Eye (tissue), 1 donor: Measurements from ENCODE around the gene ASGR2.
"Not testable (repeated sequence)": the region's sequence is repeated elsewhere in the genome, so short reads cannot be mapped to it uniquely, and the experiment has no call there.

Source experiments
- DNase-seq: peaks from one replicate; pipeline ENCODE4 v3.0.0-alpha.2; 2015

Gene ASGR2, protein sequence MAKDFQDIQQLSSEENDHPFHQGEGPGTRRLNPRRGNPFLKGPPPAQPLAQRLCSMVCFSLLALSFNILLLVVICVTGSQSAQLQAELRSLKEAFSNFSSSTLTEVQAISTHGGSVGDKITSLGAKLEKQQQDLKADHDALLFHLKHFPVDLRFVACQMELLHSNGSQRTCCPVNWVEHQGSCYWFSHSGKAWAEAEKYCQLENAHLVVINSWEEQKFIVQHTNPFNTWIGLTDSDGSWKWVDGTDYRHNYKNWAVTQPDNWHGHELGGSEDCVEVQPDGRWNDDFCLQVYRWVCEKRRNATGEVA

DNA sequence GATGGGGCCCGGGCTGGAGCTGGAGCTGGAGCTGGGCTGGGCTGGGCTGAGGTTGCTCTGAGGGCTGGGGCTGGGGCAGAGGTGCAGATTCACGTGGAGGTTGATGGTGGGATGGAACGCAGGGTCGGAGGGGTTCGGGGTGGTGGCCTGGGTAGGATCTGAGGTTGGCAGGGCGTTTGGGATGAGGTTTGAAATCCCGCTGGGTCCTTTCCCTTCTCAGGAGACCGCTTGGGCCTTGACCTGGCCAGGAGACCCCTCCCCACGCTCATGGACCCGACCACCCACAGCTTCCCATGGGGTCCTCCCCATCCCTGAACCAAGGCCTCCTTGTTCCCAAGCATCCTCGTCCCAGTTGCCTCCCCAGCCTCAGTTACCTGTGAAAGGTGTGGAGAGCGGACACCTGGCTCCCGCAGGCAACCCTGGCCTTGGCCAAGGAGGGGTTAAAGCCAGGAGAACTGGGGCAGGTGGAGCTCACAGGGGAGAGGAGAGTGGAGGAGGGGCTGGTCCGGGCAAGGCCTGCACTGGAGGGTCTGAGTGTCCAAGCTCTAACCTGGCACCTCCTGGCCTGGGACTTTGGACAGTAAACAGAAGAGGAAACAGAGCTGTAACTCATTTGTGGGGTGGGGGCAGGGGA, at the start of gene ASGR2:
Gene ASGR2, minus strand, starts transcription at position 582 of the 634 bp plus-strand sequence. CDS start 582 bp downstream, outside the sequence.
- DNase-seq: no peak

DNA sequence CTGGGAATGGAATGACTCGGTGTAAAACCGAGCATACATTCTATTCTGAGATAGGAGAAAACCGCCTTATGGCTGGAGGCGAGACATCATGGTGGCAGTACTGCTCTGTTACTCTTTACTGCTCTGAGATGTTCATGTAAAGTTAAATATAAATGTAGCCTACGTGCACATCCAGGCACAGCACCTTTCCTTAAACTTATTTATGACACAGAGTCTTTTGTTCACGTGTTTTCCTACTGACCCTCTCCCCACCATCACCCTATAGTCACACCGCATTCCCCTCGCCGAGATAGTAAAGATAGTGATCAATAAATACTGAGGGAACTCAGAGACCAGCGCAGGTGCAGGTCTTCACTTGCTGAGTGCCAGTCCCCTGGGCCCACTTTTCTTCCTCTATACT, 44.9 kb upstream of the ASGR2 start:
- not testable (repeated sequence) for DNase-seq

DNA sequence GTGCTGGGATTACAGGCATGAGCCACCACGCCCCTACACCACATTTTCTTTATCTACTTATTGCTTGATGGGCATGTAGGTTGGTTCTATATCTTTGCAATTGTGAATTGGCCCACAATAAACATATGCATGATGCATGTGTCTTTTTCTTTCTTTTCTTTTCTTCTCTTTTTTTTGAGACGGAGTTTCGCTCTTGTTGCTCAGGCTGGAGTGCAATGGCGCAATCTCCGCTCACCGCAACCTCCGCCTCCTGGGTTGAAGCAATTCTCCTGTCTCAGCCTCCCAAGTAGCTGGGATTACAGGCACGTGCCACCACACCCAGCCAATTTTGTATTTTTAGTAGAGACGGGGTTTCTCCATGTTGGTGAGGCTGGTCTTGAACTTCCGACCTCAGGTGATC, 43.8 kb upstream of the ASGR2 start:
- not testable (repeated sequence) for DNase-seq

DNA sequence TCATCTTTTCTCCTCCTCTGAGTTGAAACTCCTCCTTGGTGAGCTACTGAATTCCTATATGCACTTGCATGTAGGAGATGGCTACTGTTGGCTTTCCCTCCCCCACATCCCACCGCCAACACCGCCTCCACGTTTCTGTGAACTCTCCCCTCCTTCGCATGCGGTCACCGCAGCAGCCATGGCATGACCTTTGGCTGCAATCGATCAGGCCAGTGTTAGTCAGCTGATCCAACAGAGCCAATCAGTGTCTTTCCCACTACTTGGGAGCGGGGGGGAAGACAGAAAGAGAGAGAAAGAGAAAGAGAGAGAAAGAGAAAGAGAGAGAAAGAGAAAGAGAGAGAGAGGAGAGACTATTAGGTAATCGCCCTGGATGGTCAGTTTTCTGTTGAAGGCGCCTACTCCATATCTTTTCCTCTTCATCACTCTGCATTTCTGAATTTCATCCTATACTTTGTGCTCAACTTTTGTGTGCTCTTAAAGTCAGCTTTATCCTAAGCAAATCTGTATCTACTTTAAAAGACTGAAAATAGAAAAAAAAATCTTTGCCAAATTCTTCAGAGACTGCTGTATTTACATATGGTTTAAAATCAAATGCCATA, 41.8 kb upstream of the ASGR2 start:
- no peak for DNase-seq

DNA sequence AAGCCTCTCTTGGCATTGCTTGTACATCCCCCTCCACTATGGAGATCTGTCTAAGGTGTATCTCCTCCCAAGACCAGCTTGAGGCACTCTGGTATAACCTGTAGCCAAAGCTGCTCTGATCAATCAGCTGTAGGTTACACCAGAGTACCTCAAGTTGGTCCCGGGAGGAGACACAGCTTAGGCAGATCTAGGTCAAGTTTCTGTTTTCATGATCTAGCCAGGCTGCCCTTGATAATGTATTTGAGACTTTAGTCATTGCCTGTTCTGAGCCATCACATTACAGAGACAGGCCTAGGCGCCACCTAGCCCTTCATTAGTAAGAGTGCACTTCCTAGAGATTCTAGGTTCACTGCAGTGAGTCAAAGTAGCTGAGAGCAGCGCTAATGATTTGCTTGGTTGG, 33.1 kb upstream of the ASGR2 start:
- no peak for DNase-seq

DNA sequence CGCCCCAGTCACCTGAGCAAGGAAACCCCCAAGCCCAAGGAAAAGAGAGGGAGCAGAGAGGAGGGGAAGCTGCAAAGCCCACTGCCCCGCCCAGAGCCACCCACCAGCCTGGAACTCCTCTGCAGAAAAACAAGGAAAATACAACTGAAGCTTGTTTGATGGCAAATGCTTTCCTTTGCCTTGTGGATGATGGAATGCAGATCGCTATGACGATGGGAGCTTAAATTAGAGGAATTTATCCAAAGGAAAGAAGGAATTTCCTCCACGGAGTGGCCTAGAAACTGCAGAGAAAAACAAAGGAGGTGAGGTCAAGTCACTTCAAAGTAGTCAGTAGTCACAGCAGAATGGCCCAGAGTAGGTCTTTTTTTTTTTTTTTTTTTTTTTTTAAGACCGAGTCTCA, 31.5 kb upstream of the ASGR2 start:
- DNase-seq: no peak

DNA sequence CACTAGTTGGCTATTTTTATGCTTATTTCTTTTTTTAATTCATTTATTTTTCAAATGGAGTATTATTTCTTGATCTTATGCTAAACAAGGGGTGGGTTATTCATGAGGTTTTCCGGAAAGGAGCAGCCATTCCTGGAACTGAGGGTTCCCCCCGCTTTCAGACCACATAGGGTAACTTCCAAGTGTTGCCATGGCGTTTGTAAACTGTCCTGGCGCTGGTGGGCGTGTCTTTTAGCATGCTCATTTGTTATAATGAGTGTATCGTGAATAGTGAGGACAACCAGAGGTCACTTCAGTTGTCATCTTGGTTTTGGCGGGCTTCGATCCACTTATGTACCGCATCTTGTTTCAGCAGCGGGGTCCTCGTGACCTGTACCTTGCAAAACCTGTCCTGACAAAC, 29.6 kb upstream of the ASGR2 start:
- no peak for DNase-seq

DNA sequence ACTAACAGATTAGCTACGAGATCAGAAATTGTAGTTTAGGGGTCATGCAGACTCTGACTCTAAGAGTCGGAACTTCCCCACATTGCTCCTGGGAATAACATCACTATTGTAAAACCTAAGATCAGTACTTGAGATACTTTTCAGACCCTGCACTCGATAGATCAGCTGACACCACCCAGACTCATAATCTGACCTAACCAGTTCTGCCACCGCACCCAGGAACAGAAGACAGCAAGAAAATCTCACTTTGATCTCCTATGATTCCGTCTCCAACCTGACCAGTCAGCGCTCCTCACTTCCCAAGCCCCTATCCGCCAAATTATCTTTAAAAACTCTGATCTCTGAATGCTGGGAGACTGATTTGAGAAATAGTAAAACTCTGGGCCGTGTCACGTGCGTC, 27.2 kb upstream of the ASGR2 start:
- no peak for DNase-seq

DNA sequence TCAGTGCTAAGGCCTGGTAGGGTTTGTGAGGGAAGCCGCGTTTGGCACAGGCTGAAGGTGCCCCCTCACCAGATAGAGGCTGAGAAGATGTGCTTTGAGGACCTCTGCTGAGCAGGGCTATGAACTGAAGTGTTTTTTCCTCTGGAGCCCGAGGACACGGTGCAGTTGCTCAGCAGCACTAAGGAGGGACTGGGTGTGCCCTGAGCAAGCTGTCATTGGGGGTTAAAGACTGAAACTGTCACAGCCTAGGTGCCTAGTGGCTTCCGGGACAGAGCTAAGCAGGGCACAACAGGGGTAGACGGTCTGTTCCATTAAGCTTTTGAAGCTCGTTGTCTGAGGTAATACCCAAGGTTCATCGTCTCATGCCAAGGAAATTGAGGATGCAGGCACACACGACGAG, 24.8 kb upstream of the ASGR2 start:
- DNase-seq: no peak

DNA sequence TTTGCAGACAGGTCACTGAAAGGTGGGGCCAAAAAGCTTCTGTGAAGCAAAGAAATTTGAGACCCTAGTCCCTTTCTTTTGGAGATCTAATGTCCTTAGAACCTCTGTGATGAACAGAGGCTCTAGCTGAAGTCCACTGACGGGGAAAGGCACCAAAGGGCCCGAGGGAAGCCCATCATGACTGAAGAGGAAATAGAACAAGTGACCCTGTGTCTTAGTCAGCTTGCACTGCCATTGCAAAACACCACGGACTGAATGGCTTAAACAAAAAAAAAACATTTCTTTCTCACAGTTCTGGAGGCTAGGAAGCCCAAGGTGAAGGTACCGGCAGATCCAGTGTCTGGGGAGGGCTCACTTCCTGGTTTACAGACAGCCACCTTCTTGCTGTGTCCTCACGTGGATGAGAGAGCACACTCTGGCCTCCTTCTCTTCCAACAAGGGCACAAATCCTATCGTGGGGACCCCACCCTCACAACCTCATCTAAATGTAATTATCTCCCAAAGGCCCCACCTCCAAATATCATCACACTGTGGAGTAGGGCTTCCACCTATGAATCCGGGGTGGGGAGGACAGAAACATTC, 24.3 kb upstream of the ASGR2 start:
- no peak for DNase-seq

DNA sequence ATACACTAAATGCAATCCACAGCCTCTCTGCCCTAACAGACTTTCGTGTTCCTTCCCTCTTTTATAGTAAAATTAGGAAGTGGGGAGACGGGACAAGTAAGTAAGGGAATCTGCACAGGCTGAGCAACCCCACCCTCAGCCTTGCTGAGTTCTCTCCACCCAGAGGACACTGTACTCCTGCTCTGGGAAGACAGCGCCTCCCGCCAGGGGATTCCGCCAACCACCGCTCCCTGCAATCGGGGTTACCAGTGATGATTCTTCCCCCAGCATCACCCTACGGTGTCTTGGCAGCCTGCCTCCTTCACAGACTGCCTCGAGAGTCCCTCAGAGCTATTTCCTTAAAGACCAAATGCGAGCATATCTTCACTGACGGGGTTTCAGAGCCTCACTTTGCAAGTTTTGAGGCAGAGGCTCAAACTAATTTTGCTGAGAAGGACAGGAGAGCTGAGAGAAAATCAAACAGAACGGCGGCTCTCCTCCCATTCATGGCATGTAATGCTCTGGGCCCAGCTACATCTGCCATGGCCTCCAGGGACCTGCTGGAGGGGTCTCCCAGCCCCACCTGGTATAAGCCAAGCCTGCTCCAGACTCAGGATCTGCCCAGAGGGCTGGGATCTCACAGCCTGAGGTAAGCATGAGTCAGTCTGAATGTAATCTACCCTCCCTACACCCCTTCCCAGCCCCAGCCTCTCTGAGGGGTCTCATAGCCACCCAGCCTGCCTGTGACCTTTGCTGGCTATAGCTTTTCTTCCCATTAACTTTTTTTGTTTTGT, 22.7 kb upstream of the ASGR2 start:
- no peak for DNase-seq

DNA sequence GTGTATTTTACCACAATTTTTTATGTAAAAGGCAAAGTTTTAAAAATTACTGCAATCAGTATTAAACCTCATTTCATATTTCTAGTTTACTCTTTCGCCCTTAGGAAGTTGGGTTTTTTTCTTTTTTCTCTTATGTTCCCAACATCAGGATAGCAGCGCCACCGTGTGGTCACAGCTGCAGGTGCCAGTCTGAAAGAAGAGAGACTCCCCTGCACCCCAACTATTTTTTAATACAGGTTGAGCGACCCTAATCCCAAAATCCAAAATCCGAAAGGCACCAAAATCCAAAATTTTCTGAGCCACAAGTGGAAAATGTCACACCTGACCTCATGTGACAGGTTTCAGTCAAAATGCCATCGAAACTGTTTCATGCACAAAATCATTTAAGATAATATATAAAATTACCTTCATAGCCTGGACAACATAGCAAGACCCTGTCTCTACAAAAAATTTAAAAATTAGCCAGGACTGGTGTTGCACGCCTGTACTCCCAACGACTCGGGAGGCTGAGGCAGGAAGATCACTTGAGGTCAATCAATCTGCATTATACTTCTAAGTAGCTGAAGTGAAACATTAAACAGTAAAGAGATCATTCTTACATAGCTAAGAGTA, 21.8 kb upstream of the ASGR2 start:
- peak; percentile 90 for DNase-seq

DNA sequence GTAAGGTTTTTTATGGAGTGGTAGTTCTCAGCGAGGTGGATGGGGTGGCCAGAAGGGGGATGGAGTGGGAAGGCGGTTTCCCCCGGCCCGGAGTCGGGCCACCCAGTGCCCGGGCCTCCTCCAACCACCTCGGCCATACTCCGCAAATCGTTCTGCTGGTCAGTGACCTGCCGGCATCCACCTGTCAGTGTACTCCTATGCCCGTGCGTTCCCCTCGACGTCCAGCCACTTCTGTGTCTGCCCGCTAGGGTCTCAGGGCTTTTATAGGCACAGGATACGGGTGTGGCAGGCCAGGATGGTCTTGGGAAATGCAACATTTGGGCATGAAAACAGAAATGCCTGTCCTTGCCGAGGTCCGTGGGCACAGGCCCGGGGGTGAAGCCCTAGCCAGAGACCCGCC, 19.3 kb upstream of the ASGR2 start:
- DNase-seq: no peak

DNA sequence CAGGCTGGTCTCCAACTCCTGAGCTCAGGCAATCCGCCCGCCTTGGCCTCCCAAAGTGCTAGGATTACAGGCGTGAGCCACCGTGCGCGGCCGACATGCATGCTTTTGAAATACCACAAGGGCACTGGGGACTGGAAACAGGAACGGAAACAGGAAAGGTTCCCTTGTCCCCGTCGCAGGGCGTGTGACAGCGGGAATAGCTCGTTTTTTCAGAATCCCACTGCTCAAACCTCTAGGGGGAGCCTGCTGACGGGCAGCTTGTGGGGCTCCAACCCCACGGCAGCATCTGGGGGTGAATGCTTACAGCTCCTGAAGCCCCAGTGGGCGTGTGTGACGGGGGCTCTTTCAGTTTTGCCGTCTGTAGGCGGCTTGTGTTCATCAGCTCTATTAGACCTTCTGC, 18.8 kb upstream of the ASGR2 start:
- no peak for DNase-seq

DNA sequence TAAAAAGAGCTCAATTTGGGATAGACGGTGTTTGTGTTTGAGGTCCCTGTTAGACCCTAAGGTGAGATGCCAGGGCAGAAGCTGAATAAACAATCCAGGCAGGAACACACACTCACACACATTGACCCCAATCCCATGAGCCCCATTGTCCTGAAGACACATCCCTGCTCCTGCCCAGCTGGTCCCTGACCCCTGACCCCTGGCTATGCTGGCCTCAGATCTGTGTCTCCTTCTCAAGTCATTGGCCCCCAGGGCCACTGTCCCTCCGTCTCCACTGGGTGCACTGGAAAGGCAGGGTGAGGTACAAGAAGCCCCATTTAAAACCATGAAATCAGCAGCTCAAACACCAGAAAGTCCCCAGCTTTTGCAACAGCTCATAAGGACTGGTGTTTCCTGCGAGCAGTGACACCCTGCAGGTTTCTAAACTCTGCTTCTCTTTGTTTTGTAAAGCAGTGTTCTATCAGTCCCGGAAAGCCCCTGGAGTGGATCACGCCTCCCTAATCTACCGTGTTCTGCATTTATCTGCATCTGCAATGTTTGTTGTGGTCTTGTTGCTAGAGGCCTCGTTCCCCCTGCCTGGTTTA, 18.0 kb upstream of the ASGR2 start:
- no peak for DNase-seq

DNA sequence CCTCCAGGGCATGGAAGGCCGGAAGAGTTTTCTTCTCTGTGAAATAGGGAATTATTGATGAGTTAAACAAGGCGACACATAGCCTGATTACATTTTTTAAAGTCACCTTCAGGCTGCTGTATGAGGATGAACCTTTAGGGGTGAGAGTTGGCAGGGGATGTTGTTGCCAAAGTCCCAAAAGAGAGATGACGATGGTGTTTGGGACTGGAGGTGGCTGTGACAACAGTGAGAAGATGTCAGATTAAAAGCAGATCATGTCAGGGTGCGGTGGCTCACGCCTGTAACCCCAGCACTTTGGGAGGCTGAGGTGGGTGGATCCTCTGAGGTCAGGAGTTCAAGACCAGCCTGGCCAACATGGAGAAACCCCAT, 16.8 kb upstream of the ASGR2 start:
- DNase-seq: no peak

DNA sequence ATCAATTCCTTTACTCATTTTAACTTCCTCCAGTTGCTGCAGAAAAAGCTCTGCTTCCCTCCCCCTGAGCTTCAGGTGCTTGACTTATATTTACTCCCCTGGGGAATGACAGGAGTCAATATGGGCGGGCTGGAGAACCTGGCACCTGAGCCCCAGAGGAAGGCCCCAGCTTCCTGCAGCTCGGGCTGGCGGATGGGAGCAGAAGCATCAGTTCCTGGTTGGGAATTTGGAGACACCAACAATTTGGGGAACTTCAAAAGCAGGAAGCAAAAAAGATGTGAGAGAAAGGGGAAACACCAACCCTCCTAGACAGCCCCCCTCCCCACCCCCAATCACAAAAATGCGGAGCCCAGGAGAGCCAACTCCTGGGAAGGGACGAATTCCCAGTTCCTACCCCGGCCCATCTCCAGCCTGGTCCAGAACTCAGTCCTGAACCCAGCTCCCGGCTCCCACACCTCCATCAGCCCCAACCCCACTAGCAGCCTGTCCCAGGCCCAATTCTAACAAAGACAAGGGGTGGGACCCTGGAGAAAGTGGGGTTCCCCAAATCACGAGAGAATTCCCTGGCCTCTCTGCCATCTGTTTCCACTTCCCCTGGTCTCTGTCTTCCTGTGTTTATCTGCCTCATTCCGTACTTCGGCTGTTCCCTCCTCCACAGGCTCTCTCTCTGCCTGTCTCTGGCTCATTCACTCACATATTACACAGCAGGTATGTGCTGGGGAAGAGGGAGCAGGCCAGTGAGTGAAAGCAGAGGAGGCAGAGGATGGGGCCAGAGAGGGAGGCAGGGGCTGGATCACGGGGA, 16.2 kb upstream of the ASGR2 start:
- DNase-seq: no peak

DNA sequence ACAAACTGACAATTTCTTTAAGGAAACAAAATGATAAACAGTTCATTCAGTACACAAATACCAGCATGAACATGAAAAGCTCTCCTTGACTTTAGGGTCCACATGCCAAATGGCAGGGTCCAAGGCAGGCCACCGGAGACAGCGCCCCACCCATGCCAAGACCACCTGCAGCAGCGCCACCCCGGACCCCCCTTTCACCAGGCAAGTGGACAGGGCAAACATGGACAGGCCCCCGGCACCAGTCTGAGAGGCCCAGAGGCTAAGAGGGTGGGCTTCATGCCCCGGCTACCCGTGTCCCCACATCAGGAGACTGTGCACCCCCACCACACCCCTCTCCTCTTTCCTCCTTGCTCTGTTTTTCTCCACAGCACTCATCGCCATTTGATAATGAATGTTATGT, 14.7 kb upstream of the ASGR2 start:
- no peak for DNase-seq

DNA sequence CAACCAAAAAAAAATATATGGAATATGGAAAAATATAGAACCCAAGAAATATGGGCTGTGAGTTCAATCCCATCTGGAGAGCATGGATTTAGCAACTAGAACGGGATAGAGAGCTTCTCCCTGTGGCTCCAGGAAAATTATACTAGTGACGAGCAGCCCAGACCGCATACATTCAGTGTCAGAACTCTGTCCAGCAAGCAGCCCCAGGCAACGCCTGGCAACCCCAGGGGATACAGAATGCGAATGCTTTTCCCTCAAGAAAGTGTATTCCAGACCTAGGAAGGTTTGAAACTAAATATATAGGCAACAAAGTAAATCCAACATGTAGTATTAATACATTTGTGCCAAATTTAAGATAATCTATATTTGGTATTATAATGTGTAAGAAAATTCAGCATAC, 13.5 kb upstream of the ASGR2 start:
- DNase-seq: no peak

DNA sequence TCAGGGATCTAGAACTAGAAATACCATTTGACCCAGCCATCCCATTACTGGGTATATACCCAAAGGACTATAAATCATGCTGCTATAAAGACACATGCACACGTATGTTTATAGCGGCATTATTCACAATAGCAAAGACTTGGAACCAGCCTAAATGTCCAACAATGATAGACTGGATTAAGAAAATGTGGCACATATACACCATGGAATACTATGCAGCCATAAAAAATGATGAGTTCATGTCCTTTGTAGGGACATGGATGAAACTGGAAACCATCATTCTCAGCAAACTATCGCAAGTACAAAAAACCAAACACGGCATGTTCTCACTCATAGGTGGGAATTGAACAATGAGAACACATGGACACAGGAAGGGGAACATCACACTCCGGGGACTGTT, 12.9 kb upstream of the ASGR2 start:
- not testable (repeated sequence) for DNase-seq

DNA sequence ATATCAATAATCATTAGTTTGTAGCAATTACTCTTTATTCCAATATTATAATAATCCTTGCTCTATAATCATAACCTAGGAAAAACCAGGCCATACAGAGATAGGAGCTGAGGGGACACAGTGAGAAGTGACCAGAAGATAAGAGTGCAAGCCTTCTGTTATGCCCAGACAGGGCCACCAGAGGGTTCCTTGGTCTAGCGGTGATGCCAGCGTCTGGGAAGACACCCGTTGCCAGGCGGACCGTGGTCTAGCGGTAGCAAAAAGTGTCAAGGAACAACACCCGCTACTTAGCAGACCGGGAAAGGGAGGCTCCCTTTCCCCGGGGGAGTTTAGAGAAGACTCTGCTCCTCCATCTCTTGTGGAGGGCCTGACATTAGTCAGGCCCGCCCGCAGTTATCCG, 11.8 kb upstream of the ASGR2 start:
- not testable (repeated sequence) for DNase-seq

DNA sequence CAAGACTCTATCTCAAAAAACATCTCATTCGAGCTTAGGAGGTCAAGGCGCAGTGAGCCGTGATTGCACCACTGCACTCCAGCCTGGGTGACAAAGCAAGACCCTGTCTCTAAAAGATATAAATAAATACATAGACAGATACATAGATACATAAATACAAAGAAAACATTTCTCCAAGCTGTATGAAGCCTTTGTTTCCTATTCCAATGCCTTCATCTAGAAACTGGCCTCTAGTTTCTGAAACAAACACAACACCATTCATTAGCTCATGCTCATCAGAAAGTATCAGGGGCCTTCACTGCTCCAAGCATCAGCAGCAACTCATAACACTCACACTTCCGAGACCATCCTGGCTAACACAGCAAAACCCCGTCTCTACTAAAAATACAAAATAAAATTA, 10.3 kb upstream of the ASGR2 start:
- DNase-seq: no peak
